ENCODE results near the gene PHC2. TPM values are rescaled to one million over a fixed set of nuclear protein-coding genes. Genes with fewer than 3 reads are reported as not detected.

Gene PHC2
- total RNA-seq, 6 donors from 2014 or later: 103 to 173 (median 129) TPM

- no peaks in the 10 kb centered on the region for H3K27me3 ChIP-seq
- WGBS, 2 donors: 88 to 89% methylated on average over 4 of the region's 4 CpGs
- H3K9me3 ChIP-seq: no peaks in the 10 kb centered on the region
- peaks cover 0 to 44% (median 15%) of the 10 kb centered on the region in 4 donors for H3K36me3 ChIP-seq
- no peak overlapping the region for H3K4me3 ChIP-seq
- no peak for TF ChIP-seq POLR2A (IDR thresholded peaks at IDR 0.05)
- no peak for TF ChIP-seq EP300 (IDR thresholded peaks at IDR 0.05)
- TF ChIP-seq CTCF (IDR thresholded peaks at IDR 0.05): no peak
- TF ChIP-seq POLR2AphosphoS5 (IDR thresholded peaks at IDR 0.05): no peak
- DNase-seq (no peak), ATAC-seq (ENCODE audit: low FRiP score in 2 of 2) (no peak)
- no peak overlapping the region for H3K27ac ChIP-seq
- H3K4me1 ChIP-seq: peaks cover 15 to 39% (median 23%) of the 10 kb centered on the region in 4 donors
These were observed 134.1 kb downstream of the PHC2 start for GRCh38 chr1:33296824-33297223.

GRCh38 chr1:33296082-33296458, 134.8 kb downstream of the PHC2 start:
- 81 to 90% methylated on average over 7 to 9 of the region's 9 CpGs for WGBS, 2 donors
- H3K27ac ChIP-seq: no peak overlapping the region

GRCh38 chr1:33295450-33296081, 135.3 kb downstream of the PHC2 start:
- Histone ChIP-seq H3K27ac (peak overlapping the region in 1 of 4 donors; percentile 17), H3K9me3 (no peaks in the 10 kb centered on the region), H3K27me3 (no peaks in the 10 kb centered on the region), H3K4me1 (peaks cover 8 to 27% (median 11%) of the 10 kb centered on the region in 4 donors), H3K36me3 (peaks cover 0 to 44% (median 15%) of the 10 kb centered on the region in 4 donors), H3K4me3 (no peak overlapping the region)
- peak; percentile 93 to 94 for ATAC-seq (ENCODE audit: low FRiP score in 2 of 2)
- DNase-seq: peak in 1 of 2 donors; percentile 90
- 47 to 51% methylated on average over 12 of the region's 12 CpGs for WGBS, 2 donors
- TF ChIP-seq POLR2AphosphoS5 (IDR thresholded peaks at IDR 0.05) (peak in 1 of 2 donors; percentile 31), CTCF (IDR thresholded peaks at IDR 0.05) (peak; percentile 96 to 99 (median 97)), POLR2A (IDR thresholded peaks at IDR 0.05) (peak in 1 of 4 donors; percentile 11), EP300 (IDR thresholded peaks at IDR 0.05) (no peak)

More at GRCh38 chr1:33296082-33296458, 134.8 kb downstream of the PHC2 start:
- Histone ChIP-seq H3K36me3 (peaks cover 0 to 44% (median 15%) of the 10 kb centered on the region in 4 donors), H3K27me3 (no peaks in the 10 kb centered on the region), H3K9me3 (no peaks in the 10 kb centered on the region), H3K4me3 (no peak overlapping the region), H3K4me1 (peaks cover 13 to 32% (median 16%) of the 10 kb centered on the region in 4 donors)
- DNase-seq (no peak), ATAC-seq (ENCODE audit: low FRiP score in 2 of 2) (no peak)
- TF ChIP-seq POLR2A (IDR thresholded peaks at IDR 0.05): no peak
- no peak for TF ChIP-seq CTCF (IDR thresholded peaks at IDR 0.05)
- TF ChIP-seq EP300 (IDR thresholded peaks at IDR 0.05): no peak
- no peak for TF ChIP-seq POLR2AphosphoS5 (IDR thresholded peaks at IDR 0.05)

GRCh38 chr1:33295023-33295422, 135.9 kb downstream of the PHC2 start:
- Histone ChIP-seq H3K4me1 (peaks cover 5 to 21% (median 7%) of the 10 kb centered on the region in 4 donors), H3K27me3 (no peaks in the 10 kb centered on the region)

More at GRCh38 chr1:33295023-33295422, 135.9 kb downstream of the PHC2 start:
- 67 to 80% methylated on average over 2 to 12 of the region's 15 CpGs for WGBS, 2 donors
- Histone ChIP-seq H3K9me3 (no peaks in the 10 kb centered on the region), H3K4me3 (no peak overlapping the region), H3K27ac (peak overlapping the region in 2 of 4 donors; percentile 15 to 17), H3K36me3 (peaks cover 0 to 44% (median 15%) of the 10 kb centered on the region in 4 donors)
- ATAC-seq (ENCODE audit: low FRiP score in 2 of 2) (peak in 1 of 2 donors; percentile 12), DNase-seq (peak in 1 of 2 donors; percentile 74)
- TF ChIP-seq POLR2AphosphoS5 (IDR thresholded peaks at IDR 0.05): no peak
- TF ChIP-seq CTCF (IDR thresholded peaks at IDR 0.05): no peak
- no peak for TF ChIP-seq POLR2A (IDR thresholded peaks at IDR 0.05)
- no peak for TF ChIP-seq EP300 (IDR thresholded peaks at IDR 0.05)
